Measurements from ENCODE around the gene KRT15. TPM values are rescaled to one million over a fixed set of nuclear protein-coding genes. Genes with fewer than 3 reads are reported as not detected.

The KRT15 gene
- total RNA-seq, 1 experiment from 2014 or later, result 0.55 TPM

DNA sequence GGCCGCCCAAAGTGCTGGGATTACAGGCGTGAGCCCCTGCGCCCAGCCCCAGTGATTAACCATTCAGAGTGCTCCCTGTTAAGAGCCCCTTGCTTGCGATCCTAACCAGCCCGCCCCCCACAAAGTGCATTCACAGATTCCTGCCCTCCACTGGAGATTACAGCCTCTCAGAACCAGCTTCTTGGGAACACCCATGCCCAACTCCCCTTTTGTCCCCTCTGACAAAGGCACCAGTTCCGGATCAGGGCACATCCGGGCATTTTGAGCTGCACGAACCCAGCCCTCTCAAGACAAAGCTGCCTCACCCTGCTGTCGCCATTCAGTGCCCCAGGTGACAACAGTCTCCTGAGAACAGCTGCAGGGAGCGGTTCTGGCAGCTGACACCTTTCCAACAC is 10.3 kb upstream of the KRT15 start:
- Mint-ChIP-seq H3K4me1 (peaks cover 34% of the 10 kb centered on the region), H3K27ac (peak overlapping the region; percentile 95; the same call in 1 of the 2 replicates)

DNA sequence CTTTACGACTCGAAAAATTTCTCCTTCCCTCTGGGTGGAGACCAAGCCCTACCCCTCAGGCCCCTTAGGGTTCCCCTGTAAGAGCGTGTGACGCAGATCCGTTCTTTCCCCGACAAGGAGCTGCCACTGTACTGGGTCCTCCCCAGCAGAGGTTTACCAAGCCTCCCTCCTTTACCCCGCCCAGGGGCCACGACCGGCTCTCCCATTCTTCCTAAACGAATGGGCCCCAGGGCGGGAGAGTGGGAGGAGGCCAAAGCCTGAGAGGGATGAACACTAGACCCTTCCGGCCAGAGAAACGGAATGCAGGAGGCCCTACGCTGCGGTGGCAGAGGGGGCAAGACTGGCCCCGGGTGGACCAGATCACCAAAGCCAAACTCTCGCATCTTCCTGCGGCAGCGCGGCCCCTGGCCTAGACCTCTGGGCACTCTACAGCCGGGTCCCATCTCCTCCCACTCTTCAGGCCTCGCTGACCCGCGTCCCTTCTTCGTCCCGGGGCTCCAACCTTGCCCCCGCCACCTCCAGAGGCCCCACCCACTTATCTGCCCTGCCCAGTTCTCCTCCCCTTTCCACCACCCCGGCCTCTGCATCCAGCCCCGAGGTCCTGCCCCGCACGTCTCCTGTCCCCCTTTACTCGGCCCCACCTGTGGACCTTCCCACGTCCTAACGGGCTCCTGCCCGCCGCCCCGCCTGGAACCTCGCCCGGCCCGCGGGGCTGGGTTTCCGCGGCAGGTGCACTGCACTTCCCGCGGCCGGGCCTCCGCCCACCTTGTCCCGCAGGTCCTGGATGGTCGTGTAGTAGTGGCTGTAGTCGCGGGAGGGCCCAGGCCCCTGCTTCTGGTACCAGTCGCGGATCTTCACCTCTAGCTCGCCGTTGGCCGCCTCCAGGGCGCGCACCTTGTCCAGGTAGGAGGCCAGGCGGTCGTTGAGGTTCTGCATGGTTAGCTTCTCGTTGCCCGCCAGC is 8.7 kb upstream of the KRT15 start:
- DNase-seq (ENCODE audit: low spot score) (peak; percentile 59), ATAC-seq (peak; percentile 37)
- Mint-ChIP-seq H3K4me3 (peak overlapping the region; percentile 89), H3K9me3 (no peaks in the 10 kb centered on the region), H3K4me1 (peaks cover 29% of the 10 kb centered on the region), H3K27ac (peak overlapping the region; percentile 65), H3K36me3 (peaks cover 26% of the 10 kb centered on the region), H3K27me3 (ENCODE audit: low read depth) (peaks cover 6% of the 10 kb centered on the region)
- TF ChIP-seq RELA (CRISPR knock-in tag; IDR thresholded peaks at IDR 0.05; ENCODE audit: borderline replicate concordance), result peak; percentile 73; the same call in 1 of the 2 replicates
- no peak for TF ChIP-seq TP53 (CRISPR knock-in tag; IDR thresholded peaks at IDR 0.05)
- peak; percentile 34; the same call in 1 of the 2 replicates for TF ChIP-seq CREB1 (CRISPR knock-in tag; IDR thresholded peaks at IDR 0.05)
- TF ChIP-seq, protein P1, sequence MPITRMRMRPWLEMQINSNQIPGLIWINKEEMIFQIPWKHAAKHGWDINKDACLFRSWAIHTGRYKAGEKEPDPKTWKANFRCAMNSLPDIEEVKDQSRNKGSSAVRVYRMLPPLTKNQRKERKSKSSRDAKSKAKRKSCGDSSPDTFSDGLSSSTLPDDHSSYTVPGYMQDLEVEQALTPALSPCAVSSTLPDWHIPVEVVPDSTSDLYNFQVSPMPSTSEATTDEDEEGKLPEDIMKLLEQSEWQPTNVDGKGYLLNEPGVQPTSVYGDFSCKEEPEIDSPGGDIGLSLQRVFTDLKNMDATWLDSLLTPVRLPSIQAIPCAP (CRISPR knock-in tag; IDR thresholded peaks at IDR 0.05), result peak; percentile 80
- TF ChIP-seq FOXP1 (CRISPR knock-in tag; IDR thresholded peaks at IDR 0.05; ENCODE audit: borderline replicate concordance), result peak; percentile 42; the same call in 1 of the 2 replicates
- TF ChIP-seq MYBL2 (CRISPR knock-in tag; IDR thresholded peaks at IDR 0.05), result 0 out of 2 replicates have a peak, but pooled peaks have one; percentile 54
- TF ChIP-seq MXD4 (CRISPR knock-in tag; IDR thresholded peaks at IDR 0.05; ENCODE audit: borderline replicate concordance), result no peak
- TF ChIP-seq, protein P2, sequence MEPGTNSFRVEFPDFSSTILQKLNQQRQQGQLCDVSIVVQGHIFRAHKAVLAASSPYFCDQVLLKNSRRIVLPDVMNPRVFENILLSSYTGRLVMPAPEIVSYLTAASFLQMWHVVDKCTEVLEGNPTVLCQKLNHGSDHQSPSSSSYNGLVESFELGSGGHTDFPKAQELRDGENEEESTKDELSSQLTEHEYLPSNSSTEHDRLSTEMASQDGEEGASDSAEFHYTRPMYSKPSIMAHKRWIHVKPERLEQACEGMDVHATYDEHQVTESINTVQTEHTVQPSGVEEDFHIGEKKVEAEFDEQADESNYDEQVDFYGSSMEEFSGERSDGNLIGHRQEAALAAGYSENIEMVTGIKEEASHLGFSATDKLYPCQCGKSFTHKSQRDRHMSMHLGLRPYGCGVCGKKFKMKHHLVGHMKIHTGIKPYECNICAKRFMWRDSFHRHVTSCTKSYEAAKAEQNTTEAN (CRISPR knock-in tag; IDR thresholded peaks at IDR 0.05), result 0 out of 2 replicates have a peak, but pooled peaks have one; percentile 73
- 0 out of 2 replicates have a peak, but pooled peaks have one; percentile 35 for TF ChIP-seq SP1 (CRISPR knock-in tag; conservative IDR thresholded peaks at IDR 0.05)
- TF ChIP-seq, protein P3, sequence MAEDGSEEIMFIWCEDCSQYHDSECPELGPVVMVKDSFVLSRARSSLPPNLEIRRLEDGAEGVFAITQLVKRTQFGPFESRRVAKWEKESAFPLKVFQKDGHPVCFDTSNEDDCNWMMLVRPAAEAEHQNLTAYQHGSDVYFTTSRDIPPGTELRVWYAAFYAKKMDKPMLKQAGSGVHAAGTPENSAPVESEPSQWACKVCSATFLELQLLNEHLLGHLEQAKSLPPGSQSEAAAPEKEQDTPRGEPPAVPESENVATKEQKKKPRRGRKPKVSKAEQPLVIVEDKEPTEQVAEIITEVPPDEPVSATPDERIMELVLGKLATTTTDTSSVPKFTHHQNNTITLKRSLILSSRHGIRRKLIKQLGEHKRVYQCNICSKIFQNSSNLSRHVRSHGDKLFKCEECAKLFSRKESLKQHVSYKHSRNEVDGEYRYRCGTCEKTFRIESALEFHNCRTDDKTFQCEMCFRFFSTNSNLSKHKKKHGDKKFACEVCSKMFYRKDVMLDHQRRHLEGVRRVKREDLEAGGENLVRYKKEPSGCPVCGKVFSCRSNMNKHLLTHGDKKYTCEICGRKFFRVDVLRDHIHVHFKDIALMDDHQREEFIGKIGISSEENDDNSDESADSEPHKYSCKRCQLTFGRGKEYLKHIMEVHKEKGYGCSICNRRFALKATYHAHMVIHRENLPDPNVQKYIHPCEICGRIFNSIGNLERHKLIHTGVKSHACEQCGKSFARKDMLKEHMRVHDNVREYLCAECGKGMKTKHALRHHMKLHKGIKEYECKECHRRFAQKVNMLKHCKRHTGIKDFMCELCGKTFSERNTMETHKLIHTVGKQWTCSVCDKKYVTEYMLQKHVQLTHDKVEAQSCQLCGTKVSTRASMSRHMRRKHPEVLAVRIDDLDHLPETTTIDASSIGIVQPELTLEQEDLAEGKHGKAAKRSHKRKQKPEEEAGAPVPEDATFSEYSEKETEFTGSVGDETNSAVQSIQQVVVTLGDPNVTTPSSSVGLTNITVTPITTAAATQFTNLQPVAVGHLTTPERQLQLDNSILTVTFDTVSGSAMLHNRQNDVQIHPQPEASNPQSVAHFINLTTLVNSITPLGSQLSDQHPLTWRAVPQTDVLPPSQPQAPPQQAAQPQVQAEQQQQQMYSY (CRISPR knock-in tag; IDR thresholded peaks at IDR 0.05), result peak; percentile 39; the same call in 1 of the 2 replicates
- TF ChIP-seq, protein P4, sequence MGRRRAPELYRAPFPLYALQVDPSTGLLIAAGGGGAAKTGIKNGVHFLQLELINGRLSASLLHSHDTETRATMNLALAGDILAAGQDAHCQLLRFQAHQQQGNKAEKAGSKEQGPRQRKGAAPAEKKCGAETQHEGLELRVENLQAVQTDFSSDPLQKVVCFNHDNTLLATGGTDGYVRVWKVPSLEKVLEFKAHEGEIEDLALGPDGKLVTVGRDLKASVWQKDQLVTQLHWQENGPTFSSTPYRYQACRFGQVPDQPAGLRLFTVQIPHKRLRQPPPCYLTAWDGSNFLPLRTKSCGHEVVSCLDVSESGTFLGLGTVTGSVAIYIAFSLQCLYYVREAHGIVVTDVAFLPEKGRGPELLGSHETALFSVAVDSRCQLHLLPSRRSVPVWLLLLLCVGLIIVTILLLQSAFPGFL (CRISPR knock-in tag; IDR thresholded peaks at IDR 0.05; ENCODE audit: borderline replicate concordance), result peak; percentile 37; the same call in 1 of the 2 replicates
- TF ChIP-seq SOX15 (CRISPR knock-in tag; IDR thresholded peaks at IDR 0.05), result no peak
- no peak for TF ChIP-seq GRHL2 (CRISPR knock-in tag; IDR thresholded peaks at IDR 0.05; ENCODE audit: insufficient replicate concordance, severe bottlenecking)
- ChIA-PET POLR2A (interaction anchor here (0.6 to 3.7 kb wide), 18 partner anchors 8 to 484 kb away, joined by 3 to 22 read pairs (median 3); partner anchors contain the start of genes JUP and KRT13), CTCF (interaction anchor here (0.7 to 7.5 kb wide), 14 partner anchors 11 to 671 kb away, joined by 3 to 125 read pairs (median 5); no protein-coding TSS in a partner anchor)

More for the DNA sequence above, 10.3 kb upstream of the KRT15 start:
- POLR2A ChIA-PET, result interaction anchor here (0.5 to 3.7 kb wide), 13 partner anchors 10 to 644 kb away, joined by 3 to 22 read pairs (median 4); partner anchors contain the start of gene JUP
- CTCF ChIA-PET, result interaction anchor here (1.0 to 7.5 kb wide), 12 partner anchors 19 to 139 kb away, joined by 3 to 125 read pairs (median 8); no protein-coding TSS in a partner anchor
- peaks cover 16% of the 10 kb centered on the region for H3K36me3 Mint-ChIP-seq
- ATAC-seq (no peak), DNase-seq (ENCODE audit: low spot score) (no peak)
- H3K9me3 Mint-ChIP-seq, result no peaks in the 10 kb centered on the region
- peak overlapping the region; percentile 89 for H3K4me3 Mint-ChIP-seq
- TF ChIP-seq GRHL2 (CRISPR knock-in tag; IDR thresholded peaks at IDR 0.05; ENCODE audit: insufficient replicate concordance, severe bottlenecking), result no peak
- peaks cover 6% of the 10 kb centered on the region for H3K27me3 Mint-ChIP-seq (ENCODE audit: low read depth)

Data from WTC11 (cell line).